Ammon's horn (tissue), 1 donor: Measurements from ENCODE around the gene LRRFIP2.

Experiments
- DNase-seq: peaks from one replicate; pipeline ENCODE4 v3.0.0-alpha.2; 2016; ENCODE audit warnings: low spot score

The LRRFIP2 gene

DNA sequence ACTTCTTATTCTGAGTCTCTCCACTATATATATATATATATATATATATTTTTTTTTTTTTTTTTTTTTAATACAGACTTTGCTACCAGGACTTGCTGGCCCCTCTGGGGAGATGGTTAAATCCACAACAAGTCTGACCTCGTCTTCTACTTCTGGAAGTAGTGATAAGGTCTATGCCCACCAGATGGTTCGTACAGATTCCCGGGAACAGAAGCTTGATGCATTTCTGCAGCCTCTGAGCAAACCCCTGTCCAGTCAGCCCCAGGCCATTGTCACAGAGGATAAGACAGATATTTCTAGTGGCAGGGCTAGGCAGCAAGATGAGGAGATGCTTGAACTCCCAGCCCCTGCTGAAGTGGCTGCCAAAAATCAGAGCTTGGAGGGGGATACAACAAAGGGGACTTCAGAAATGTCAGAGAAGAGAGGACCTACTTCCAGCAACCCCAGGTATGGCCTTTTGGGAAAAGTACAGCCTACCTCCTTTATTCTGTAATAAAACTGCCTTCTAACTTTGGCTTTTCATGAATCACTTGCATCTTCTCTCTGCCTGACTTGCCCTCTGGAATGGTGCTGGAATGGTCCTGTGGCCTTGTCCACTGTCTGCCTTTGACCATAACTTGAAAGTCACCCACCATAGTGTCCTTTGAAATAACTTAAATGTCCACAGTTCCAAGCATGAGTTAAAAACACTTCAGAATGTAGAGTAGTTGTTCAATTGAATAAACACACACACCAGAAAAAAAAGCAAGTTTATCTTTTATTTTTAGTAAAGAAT is 148.6 kb downstream of the LRRFIP2 start:
- DNase-seq = no peak

DNA sequence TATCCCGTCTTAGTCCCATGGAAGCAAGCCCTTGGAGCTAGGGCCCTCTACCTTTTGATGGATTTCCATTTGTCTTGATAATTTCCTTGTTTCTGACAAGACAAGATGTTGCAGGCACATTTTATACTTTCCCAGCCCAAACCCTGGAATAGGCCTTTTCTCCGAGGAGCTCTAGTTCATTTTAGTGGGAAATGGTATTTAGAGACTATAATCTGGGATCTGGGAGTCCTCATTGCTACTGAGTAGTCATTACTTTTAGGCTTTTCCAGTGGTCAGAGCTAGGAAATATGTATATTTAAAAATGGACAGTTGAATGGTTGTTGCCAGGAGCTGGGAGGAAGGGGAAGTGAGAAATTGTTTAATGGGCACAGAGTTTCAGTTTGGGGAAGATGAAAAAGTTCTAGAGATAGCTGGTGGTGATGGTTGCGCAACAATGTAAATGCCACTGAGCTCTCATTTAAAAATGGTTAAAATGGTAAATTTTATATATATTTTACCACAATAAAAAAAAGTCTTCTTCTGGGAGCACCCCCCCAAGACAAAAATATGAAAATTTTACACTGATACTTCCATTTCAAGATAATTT is 149.5 kb downstream of the LRRFIP2 start:
- DNase-seq = no peak

DNA sequence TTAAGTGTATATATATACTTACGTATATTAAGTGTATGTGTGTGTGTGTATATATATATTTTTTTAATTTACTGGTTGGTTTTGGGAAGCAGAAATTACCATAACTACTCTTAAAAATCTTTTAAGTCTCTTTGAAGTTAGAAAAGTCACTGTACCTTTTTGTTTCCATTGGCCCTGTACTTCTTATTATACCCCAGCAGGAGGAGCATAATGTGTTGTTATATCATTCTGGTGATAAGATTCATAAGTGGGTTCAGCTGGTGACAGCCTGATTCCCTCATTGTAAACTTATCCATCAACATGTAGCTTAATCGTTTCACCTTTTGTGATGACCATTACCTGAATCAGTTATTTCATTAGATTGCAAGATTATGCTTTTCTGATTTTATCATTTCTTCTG is 150.3 kb downstream of the LRRFIP2 start:
- DNase-seq = no peak

DNA sequence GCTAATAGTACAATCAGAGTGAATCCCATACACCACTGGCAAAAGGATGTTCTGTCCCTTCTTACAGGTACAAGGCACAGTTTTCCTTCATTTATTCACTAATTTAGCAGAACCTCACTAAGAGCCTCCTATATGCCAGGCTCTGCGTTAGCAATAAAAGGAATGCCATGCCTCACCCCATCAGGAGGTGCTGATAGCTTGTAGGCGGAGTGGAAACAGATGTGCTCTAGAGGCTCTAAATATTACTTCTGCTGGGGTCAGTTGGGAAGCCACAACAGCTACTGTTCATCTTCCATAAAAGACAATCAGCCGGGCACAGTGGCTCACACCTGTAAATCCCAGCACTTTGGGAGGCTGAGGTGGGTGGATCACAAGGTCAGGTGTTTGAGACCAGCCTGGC is 156.7 kb downstream of the LRRFIP2 start:
- no peak for DNase-seq

DNA sequence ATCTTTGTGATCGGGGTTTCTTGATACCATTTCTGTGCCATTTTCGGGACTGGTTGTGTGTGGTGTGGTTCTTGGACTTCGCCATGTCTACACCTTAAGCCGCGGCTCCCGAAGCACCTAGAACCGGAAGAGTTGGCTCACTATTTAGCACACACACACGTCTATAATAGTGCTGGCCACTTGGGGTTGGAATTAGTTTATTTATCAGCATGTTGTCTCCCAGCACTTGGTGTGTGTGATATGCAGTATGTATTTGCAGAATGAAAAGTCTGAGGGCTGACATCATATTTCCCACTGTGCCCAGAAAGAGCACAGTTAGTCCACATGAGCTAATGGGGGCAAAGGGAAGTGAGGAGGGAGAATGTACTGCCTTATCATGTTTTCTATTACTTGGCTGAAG is 157.5 kb downstream of the LRRFIP2 start:
- no peak for DNase-seq

DNA sequence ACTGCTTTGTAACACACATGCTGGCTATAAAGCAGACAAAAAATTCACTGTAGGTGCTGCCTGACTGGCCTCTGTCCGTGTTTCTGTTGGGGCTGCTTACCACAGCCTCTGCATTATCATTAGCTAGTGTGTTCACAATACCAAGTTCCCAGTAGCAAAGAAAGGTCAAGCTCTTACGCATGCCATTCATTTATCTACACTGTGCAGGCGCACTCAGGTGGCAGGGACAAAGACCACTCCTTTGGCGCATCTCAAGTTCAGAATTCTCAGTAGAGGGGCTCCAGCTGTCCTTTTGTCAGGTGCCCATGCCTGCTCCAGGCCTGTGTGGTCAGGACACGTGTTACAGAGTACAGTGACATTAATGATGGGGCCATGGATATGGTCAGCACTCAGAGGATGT is 158.7 kb downstream of the LRRFIP2 start:
- no peak for DNase-seq

DNA sequence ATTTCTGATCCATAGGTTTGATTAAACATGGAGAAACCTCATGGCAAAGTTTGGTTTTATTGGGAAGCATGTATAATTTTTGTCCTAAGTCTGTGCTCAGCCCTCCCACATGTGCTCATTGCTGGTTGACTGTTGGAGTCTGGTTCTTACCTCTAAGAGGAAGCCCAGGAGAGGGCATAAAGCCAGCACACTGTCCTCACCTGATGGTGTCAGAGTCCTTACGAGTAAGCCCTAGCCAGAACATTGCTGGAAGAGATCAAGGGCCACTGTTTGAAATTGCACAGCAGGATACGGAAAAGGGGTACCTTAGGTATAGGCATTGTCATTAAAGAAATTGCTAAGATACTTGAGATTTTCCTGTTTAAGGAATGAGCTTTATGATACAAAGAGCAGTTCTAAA is 159.8 kb downstream of the LRRFIP2 start:
- DNase-seq = no peak
